COLO668 (cell line): ENCODE data around the gene RAI2.

Experiments used
- DNase-seq: peaks from one replicate; lab custom pipeline; 2025; ENCODE audit not compliant: unreplicated experiment; lab: John Stamatoyannopoulos, UW

RAI2 gene

GRCh38 chrX:17786554-17787347 is 74.3 kb downstream of the RAI2 start:
- peak; percentile 11 for DNase-seq

- DNase-seq, result no peak
Measured at GRCh38 chrX:17779434-17779833, 81.7 kb downstream of the RAI2 start.

- DNase-seq, result no peak
Measured at GRCh38 chrX:17778997-17779396, 82.1 kb downstream of the RAI2 start.

GRCh38 chrX:17774053-17774452 is 87.0 kb downstream of the RAI2 start:
- no peak for DNase-seq

- no peak for DNase-seq
Measured at GRCh38 chrX:17773221-17773876, 87.7 kb downstream of the RAI2 start.

GRCh38 chrX:17769701-17770269 is 91.3 kb downstream of the RAI2 start:
- DNase-seq, result no peak

GRCh38 chrX:17768997-17769396 is 92.1 kb downstream of the RAI2 start:
- DNase-seq, result no peak

- no peak for DNase-seq
Measured at GRCh38 chrX:17767734-17768133, 93.4 kb downstream of the RAI2 start.

- no peak for DNase-seq
Measured at GRCh38 chrX:17759990-17760389, 101.1 kb downstream of the RAI2 start.

GRCh38 chrX:17758382-17758781 is 102.7 kb downstream of the RAI2 start:
- DNase-seq, result no peak

GRCh38 chrX:17750436-17750835 is 110.7 kb downstream of the RAI2 start:
- DNase-seq, result no peak
